Glomerular endothelial cell (primary cell): ENCODE data around the gene NDUFV1. TPM values are rescaled to one million over a fixed set of nuclear protein-coding genes. Genes with fewer than 3 reads are reported as not detected.
"Not testable (repeated sequence)": the region's sequence is repeated elsewhere in the genome, so short reads cannot be mapped to it uniquely, and the experiment has no call there.

Experiments
- DNase-seq: peaks from one replicate; pipeline ENCODE4 v3.0.0-alpha.2; 2011; ENCODE audit warnings: low read depth, low spot score; ENCODE audit errors: extremely low read depth
- total RNA-seq: library from RNA; depleted of rRNA; stranded (reverse); fragments of >200 nt; gene quantifications from 2 replicates; pipeline ENCODE4 v1.2.3, GENCODE V29; 2015

NDUFV1 gene
- total RNA-seq, 1 donor from 2014 or later, result 180 TPM

- not testable (repeated sequence) for DNase-seq
Observed at GRCh38 chr11:67626131-67626833, 19.5 kb downstream of the NDUFV1 start.

DNA sequence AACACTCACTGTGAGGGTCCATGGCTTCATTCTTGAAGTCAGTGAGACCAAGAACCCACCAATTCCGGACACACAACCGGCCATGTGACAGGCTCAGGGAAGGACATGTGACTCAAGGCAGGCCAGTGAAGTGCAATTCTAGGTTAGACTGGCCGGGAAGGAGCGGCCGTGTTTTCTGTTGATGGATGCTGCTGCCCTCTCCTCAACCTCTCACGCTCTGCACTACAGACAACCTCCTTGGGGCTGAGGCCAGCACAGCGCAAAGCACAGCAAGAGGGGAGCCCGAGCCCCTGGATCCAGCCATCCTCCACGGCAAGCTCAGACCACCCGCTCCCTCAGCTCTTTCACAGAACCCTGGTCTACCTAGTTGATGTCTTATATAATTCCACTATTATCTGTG lies 20.2 kb downstream of the NDUFV1 start:
- no peak for DNase-seq

- DNase-seq, result no peak
Observed at GRCh38 chr11:67627441-67627811, 20.7 kb downstream of the NDUFV1 start.

- no peak for DNase-seq
Observed at GRCh38 chr11:67627812-67628624, 21.3 kb downstream of the NDUFV1 start.

DNA sequence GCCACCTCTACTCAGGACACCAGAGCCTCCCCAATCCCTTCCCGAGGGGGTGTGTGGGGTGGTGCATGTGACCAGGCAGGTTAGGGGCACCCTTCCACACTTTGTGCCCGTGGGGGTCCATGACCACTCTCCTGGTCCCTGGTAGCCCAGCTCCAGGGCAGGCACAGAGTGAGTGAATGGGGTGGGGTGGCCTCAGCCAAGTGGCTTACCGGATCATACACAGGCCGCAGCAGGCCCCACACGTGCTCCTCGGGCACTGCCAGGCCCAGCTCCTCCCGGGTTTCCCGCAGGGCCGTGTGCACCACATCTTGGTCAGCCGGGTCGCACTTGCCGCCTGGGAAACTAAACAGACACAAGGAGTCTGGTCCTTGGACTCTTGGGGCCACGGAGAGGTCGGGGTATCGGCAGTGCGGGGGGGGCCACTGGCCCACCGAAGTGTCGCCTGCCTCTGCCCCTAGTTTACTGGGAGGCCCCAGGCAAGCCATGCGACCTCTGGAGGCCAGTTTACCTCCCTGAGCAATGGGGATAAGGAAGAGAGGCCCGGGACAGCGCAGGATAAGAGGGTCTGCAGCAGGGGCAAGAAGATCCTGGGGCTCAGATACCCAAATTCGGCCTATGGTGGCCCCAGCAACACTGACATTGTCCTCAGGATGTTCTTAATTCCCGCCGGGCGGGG lies 22.1 kb downstream of the NDUFV1 start:
- DNase-seq, result no peak

GRCh38 chr11:67629386-67630227 lies 22.9 kb downstream of the NDUFV1 start, which contains the start of gene NUDT8:
Gene NUDT8, minus strand, starts transcription at chr11:67629937. Its CDS starts 26 bp downstream, at chr11:67629911.
- DNase-seq, result no peak

DNA sequence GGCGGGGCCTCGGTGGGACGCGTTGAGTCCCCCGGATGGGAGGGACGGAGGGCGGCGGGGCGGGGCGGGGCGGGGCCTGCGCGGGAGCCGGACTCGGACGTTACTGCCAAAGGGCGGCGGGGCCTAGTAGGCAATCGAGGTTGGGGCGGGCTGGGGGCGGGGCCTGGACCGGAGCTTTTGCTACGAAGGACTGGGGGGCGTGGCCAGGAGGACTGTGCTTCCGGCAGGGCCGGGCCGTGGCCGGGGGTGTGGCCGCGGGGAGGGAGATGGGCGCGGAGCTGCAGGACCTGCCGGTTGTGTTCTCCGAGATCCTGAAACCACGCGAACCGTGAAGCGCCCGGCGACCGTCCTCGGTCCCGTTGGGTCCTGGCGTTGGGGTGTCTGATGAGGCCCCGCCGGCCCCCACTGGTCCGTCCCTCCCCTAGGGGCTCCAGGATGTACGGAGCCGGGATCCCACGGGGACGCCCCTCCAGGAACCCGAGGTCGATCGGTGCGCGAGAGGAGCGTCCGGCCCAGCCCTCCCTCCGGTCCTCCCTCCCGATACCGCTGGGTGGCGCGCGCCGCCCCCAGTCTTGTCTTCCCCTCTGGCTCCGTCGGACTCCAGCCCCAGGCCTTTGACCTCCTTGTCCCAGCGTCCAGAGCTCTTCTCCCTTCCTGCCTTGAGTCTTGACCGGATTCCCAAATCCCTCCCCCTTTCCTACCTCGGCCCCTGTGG lies 23.6 kb downstream of the NDUFV1 start:
- DNase-seq, result peak; percentile 37

- DNase-seq, result no peak
Observed at GRCh38 chr11:67630943-67631331, 24.2 kb downstream of the NDUFV1 start.

DNA sequence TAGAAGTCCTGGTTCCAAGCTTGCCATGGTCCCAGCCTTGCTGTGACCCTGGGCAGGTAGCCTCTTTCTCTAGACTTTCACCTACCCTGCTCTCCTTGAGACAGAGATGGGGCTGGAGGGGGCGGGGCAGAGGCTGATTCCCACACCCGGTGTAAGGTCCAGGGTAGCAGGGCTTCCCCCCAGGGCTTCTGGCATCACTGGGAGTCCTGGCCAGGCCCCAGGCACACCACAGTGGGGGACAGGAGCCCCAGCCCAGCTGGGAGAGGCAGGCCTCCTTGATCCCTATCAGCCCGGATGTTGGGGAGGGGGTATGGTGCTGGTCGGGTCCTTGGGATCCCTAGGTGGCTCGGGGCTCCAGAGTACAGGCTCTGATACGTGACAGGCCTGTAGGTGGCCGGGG lies 24.7 kb downstream of the NDUFV1 start:
- no peak for DNase-seq

DNA sequence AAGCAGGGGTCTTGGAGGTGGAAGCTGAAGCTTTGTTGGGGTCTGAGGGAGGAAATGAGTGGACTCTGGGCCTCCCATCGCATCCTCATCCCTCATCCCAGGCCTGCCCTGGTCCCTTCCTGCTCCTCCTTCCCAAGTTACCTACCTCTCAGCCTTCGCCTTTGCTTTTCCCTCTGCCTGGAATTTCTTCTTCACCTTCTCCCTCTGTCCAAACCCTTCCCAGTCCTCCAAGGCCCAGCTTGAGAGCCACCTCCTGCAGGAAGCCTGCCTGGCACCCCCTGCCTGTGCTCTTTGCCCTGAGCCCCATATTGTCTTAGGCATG lies 25.1 kb downstream of the NDUFV1 start:
- DNase-seq, result no peak

DNA sequence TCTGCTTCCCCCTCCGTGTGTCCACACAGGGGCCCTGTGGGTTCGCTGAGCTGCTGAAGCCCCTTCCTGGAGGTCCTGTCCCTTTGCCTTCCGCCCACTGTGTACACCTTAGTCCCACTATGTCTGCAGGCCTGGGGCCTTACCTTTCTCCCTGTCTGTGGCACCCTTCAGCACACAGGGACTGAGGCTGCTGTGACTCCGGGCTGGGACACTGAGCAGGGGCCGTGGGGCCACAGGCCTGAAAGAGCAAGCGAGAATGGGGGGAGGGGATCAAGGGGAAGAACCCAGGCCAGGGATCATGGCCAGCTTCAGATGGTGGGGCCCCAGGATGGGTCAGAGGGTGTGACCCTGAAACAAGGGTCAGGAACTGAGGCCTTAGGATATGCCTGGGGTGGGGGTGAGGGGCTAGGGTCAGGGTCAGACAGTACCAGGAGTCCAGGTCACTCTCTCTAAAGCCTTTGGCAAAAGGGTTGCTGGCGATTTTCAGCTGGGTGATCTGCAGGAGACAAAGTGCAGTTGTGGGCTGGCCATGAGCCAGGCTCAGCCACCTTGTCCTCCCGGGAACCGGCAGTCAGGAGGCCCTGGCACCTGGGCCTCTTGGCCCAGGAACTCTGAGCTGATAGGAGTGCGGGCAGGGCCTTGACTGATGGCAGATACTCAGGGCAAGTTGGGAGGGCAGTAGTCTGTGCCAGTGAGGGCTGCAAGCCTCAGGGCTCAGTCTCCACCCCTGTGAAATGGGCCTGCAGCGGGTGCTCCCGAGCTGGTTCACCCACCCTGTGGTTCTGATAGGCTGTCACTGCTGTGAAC lies 25.6 kb downstream of the NDUFV1 start:
- DNase-seq, result no peak

DNA sequence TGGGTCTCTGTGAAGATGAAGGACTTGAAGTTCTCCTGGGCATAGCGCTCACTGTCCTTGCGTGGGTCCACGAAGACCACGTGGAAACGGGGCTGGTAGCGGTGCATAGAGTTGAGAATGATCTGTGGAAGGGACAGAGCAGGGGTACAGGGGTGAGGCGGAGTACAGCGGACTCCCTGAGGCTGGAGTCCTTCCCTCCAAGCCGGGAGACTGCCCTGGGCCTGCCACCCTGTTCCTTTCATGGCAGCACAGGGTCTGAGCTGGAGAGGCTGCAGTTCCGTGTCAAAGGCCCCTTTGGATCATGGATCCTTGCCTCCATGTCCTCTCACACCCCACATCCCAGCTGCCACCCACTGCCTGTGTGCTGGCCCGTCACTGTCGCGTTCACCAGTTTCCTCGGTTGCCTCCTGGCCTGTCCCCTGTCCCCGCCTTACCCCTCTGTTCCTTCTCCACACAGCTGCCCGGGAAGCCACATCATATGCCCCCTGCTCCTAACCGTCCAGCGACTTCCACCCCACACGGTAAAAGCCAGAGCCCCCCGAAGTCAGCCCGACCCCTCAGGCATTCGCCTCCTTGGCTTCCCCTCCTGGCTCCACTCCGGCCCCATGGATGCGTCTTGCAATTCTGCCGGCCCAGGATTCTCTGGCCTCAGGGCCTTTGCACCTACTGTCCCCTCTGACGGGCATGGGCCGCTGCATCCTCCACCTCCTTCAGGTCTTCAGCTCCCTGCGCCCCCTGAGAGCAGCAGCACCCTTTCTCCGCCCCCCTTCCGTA lies 26.4 kb downstream of the NDUFV1 start:
- DNase-seq, result no peak

GRCh38 chr11:67633758-67634365 lies 27.1 kb downstream of the NDUFV1 start:
- no peak for DNase-seq

GRCh38 chr11:67634366-67635230 lies 27.9 kb downstream of the NDUFV1 start:
- no peak for DNase-seq

DNA sequence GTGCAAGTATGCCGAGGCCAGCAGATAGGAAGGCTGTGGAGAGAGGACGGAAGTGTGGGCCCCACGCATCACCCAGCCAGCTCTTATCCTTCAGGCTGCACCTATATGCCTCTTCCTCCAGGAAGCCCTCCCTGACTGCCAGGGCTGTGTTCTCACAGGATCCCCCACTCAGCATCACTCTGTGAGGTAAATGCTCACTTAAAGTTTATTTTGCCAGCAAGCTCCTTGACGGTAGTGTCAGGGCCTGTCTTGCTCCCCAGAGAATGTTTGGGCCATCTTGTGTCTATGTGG lies 28.4 kb downstream of the NDUFV1 start:
- DNase-seq, result no peak

- DNase-seq, result no peak
Observed at GRCh38 chr11:67636962-67637361, 30.2 kb downstream of the NDUFV1 start.

- not testable (repeated sequence) for DNase-seq
Observed at GRCh38 chr11:67637441-67637840, 30.7 kb downstream of the NDUFV1 start.
